KMS-11 (cell line): ENCODE measurements around the gene MACROD2.

Experiments used
- H2AFZ ChIP-seq: fragments of 200-600 bp; sonication (generic); 2 replicates; pipeline ENCODE4 v1.6.1; 2016; ENCODE audit warnings: antibody characterized with exemption, mixed run types, low read depth
- H3K27ac ChIP-seq: fragments of 200-600 bp; sonication (generic); 2 replicates; pipeline ENCODE4 v1.6.1; 2016; ENCODE audit warnings: mild to moderate bottlenecking, mixed run types
- H3K27me3 ChIP-seq: fragments of 200-600 bp; sonication (generic); 2 replicates; pipeline ENCODE4 v1.6.1; 2017; ENCODE audit warnings: mild to moderate bottlenecking, low read depth, mixed run types, moderate library complexity; ENCODE audit not compliant: insufficient read depth
- H3K36me3 ChIP-seq: fragments of 200-600 bp; sonication (generic); 2 replicates; pipeline ENCODE4 v1.6.1; 2017; ENCODE audit warnings: mild to moderate bottlenecking, mixed run types; ENCODE audit not compliant: insufficient read depth
- H3K4me1 ChIP-seq: fragments of 200-600 bp; sonication (generic); 2 replicates; pipeline ENCODE4 v1.6.1; 2016; ENCODE audit warnings: mild to moderate bottlenecking, low read depth, mixed run types; ENCODE audit not compliant: poor library complexity, severe bottlenecking
- H3K4me2 ChIP-seq: fragments of 200-600 bp; sonication (generic); 2 replicates; pipeline ENCODE4 v1.7.0; 2016; ENCODE audit warnings: mild to moderate bottlenecking, mixed run types
- H3K4me3 ChIP-seq: fragments of 200-600 bp; sonication (generic); IDR thresholded peaks from 2 replicates; pipeline ENCODE4 v1.6.1; 2017; ENCODE audit warnings: low read depth, low read length, mixed read lengths; ENCODE audit not compliant: insufficient read depth
- H3K79me2 ChIP-seq: fragments of 200-600 bp; sonication (generic); 2 replicates; pipeline ENCODE4 v1.6.1; 2016; ENCODE audit warnings: low read depth, mixed run types; ENCODE audit not compliant: insufficient read depth
- H3K9ac ChIP-seq: fragments of 200-600 bp; sonication (generic); 2 replicates; pipeline ENCODE4 v1.6.1; 2016; ENCODE audit warnings: mild to moderate bottlenecking, mixed run types
- H4K20me1 ChIP-seq: fragments of 200-600 bp; sonication (generic); 2 replicates; pipeline ENCODE4 v1.6.1; 2016; ENCODE audit warnings: mild to moderate bottlenecking, mixed run types; ENCODE audit not compliant: insufficient read depth
- TF ChIP-seq, protein P1 (sequence below): fragments of 200-600 bp; sonication (generic); conservative IDR thresholded peaks from 2 replicates; pipeline ENCODE4 v1.6.1; 2017; ENCODE audit warnings: low read depth, mild to moderate bottlenecking, antibody characterized with exemption, low read length, moderate library complexity, mixed read lengths

MACROD2 gene

GRCh38 chr20:14488212-14488611, 492.9 kb downstream of the MACROD2 start:
- Histone ChIP-seq H3K36me3 (no peaks in the 10 kb centered on the region), H3K4me1 (no peaks in the 10 kb centered on the region), H3K4me2 (no peak overlapping the region), H3K4me3 (no peak overlapping the region), H3K27me3 (no peaks in the 10 kb centered on the region), H3K79me2 (no peaks in the 10 kb centered on the region), H2AFZ (no peak overlapping the region), H4K20me1 (no peaks in the 10 kb centered on the region), H3K27ac (no peak overlapping the region), H3K9ac (no peak overlapping the region)
- TF ChIP-seq, protein P1, sequence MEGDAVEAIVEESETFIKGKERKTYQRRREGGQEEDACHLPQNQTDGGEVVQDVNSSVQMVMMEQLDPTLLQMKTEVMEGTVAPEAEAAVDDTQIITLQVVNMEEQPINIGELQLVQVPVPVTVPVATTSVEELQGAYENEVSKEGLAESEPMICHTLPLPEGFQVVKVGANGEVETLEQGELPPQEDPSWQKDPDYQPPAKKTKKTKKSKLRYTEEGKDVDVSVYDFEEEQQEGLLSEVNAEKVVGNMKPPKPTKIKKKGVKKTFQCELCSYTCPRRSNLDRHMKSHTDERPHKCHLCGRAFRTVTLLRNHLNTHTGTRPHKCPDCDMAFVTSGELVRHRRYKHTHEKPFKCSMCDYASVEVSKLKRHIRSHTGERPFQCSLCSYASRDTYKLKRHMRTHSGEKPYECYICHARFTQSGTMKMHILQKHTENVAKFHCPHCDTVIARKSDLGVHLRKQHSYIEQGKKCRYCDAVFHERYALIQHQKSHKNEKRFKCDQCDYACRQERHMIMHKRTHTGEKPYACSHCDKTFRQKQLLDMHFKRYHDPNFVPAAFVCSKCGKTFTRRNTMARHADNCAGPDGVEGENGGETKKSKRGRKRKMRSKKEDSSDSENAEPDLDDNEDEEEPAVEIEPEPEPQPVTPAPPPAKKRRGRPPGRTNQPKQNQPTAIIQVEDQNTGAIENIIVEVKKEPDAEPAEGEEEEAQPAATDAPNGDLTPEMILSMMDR: no peak

DNA sequence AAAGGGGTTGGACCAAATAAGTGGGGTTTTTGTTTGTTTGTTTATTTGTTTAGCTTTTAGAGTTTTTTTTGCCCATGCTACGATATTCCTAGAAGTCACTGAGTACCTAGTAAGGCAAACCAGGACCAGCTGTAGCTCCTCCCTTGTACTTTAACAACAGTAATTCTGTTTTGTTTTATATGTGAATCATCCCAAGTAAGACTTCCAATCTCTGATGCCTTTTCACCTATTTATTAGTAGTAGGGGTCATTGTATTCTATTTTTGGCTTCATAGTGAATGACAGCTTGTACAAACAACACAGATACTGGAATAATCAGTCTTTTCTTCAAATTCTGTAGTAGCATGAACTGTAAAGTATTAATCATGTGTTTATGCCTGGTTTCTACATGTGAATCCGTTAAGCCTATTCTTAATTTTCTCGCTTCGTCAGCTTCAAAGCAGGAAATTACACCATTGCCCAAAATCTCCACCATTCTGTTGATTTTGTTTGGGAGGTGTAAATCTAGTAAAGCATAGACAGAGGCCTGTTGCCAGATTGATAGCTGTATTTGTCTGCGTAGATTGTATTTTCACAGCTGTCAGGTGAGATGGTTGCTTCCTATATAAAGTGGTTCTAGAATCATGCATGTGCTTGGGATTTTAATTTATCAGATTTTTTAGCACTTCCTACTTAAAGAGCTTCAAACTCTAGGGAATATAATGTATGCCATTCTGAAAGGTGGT, 493.6 kb downstream of the MACROD2 start:
- Histone ChIP-seq H3K79me2 (no peaks in the 10 kb centered on the region), H3K4me3 (no peak overlapping the region), H2AFZ (no peak overlapping the region), H3K36me3 (no peaks in the 10 kb centered on the region), H3K9ac (no peak overlapping the region), H3K4me1 (no peaks in the 10 kb centered on the region), H3K27me3 (no peaks in the 10 kb centered on the region), H3K4me2 (no peak overlapping the region), H3K27ac (no peak overlapping the region), H4K20me1 (no peaks in the 10 kb centered on the region)
- TF ChIP-seq, protein P1: no peak

DNA sequence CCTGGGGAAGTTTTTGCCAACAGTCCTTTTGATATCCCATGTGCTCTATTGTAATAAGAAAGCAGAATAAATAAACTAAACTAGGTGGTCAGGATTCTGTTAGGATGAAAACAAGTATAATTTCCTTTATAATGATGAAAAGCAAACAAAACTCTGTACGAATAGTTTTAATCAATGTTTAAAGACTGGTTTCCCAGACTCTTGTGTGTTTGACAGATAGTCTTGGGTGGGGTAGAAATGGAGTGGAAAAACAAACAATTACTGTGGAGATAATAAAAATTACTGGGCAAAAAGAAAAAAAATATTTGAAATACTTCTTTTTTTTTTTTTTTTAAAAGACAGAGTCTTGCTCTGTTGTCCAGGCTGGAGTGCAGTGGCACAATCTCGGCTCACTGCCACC, 494.2 kb downstream of the MACROD2 start:
- TF ChIP-seq, protein P1: no peak
- Histone ChIP-seq H3K4me2 (no peak overlapping the region), H3K9ac (no peak overlapping the region), H4K20me1 (no peaks in the 10 kb centered on the region), H3K4me3 (no peak overlapping the region), H3K27ac (no peak overlapping the region), H3K4me1 (no peaks in the 10 kb centered on the region), H3K27me3 (no peaks in the 10 kb centered on the region), H3K36me3 (no peaks in the 10 kb centered on the region), H2AFZ (no peak overlapping the region), H3K79me2 (no peaks in the 10 kb centered on the region)

- H3K79me2 ChIP-seq: no peaks in the 10 kb centered on the region
- TF ChIP-seq, protein P1: no peak
- H3K36me3 ChIP-seq: no peaks in the 10 kb centered on the region
- no peak overlapping the region for H3K4me3 ChIP-seq
- no peak overlapping the region for H2AFZ ChIP-seq
- no peaks in the 10 kb centered on the region for H3K27me3 ChIP-seq
- no peak overlapping the region for H3K27ac ChIP-seq
- H3K4me2 ChIP-seq: no peak overlapping the region
- H3K9ac ChIP-seq: no peak overlapping the region
- no peaks in the 10 kb centered on the region for H4K20me1 ChIP-seq
- H3K4me1 ChIP-seq: no peaks in the 10 kb centered on the region
These were observed 496.1 kb downstream of the MACROD2 start for GRCh38 chr20:14491436-14491835.
